IMR-90 (cell line): Measurements from ENCODE around the gene EHMT1. TPM values are rescaled to one million over a fixed set of nuclear protein-coding genes. Genes with fewer than 3 reads are reported as not detected.

ENCODE experiments used
- ATAC-seq: fragments of 200-7000 bp; cut with Tn5 transposase; 2 replicates; pipeline ENCODE4 v1.9.1; 2020; ENCODE audit warnings: low read depth, mild to moderate bottlenecking, moderate library complexity
- BruUV-seq: library from RNA; stranded (reverse); fragments of 400-500 nt; replicated peaks from 2 replicates; lab custom pipeline; 2021; lab: Mats Ljungman, UMichigan
- CTCF ChIA-PET: fragments of 300-600 bp; formaldehyde crosslinking; extraction: SDS; loops from one replicate; lab custom pipeline; 2021; ENCODE audit warnings: antibody characterized with exemption; lab: Yijun Ruan, JAX
- POLR2A ChIA-PET: fragments of 300-600 bp; sonication (Branson Sonifier 250); formaldehyde crosslinking; loops from one replicate; lab custom pipeline; 2022; ENCODE audit warnings: antibody characterized with exemption; ENCODE audit not compliant: unreplicated experiment; lab: Charles Lee
- DNase-seq: peaks from one replicate; pipeline ENCODE4 v3.0.0; 2013
- H2AFZ ChIP-seq: replicated peaks from 2 replicates; pipeline ENCODE3; 2013; ENCODE audit warnings: low read length, mild to moderate bottlenecking; ENCODE audit not compliant: poor library complexity
- H2AK5ac ChIP-seq: 2 replicates; pipeline ENCODE4 v1.6.1; 2013; ENCODE audit warnings: low read depth, low read length, inconsistent platforms
- H2AK9ac ChIP-seq: replicated peaks from 2 replicates; pipeline ENCODE3; 2013; ENCODE audit warnings: mild to moderate bottlenecking, low read depth, low read length, moderate library complexity; ENCODE audit not compliant: poor library complexity
- H2BK120ac ChIP-seq: 2 replicates; pipeline ENCODE4 v1.6.1; 2013; ENCODE audit warnings: low read depth, low read length, inconsistent platforms
- H2BK15ac ChIP-seq: 3 replicates; pipeline ENCODE4 v1.6.1; 2013; ENCODE audit warnings: low read depth, low read length, inconsistent platforms
- H2BK20ac ChIP-seq: 2 replicates; pipeline ENCODE4 v1.6.1; 2013; ENCODE audit warnings: low read depth, mild to moderate bottlenecking, inconsistent platforms, low read length, moderate library complexity
- H2BK5ac ChIP-seq: 2 replicates; pipeline ENCODE4 v1.6.1; 2013; ENCODE audit warnings: mild to moderate bottlenecking, low read depth, low read length, inconsistent platforms; ENCODE audit not compliant: poor library complexity, severe bottlenecking
- H3K14ac ChIP-seq: replicated peaks from 2 replicates; pipeline ENCODE4 v1.6.1; 2013; ENCODE audit warnings: low read depth, low read length, inconsistent platforms
- H3K18ac ChIP-seq: 2 replicates; pipeline ENCODE4 v1.6.1; 2013; ENCODE audit warnings: low read depth, low read length, control low read depth
- H3K23ac ChIP-seq: 2 replicates; pipeline ENCODE4 v1.6.1; 2013; ENCODE audit warnings: low read depth, low read length, inconsistent platforms
- H3K27ac ChIP-seq: 2 replicates; pipeline ENCODE4 v1.5.1; 2013; ENCODE audit warnings: mild to moderate bottlenecking, control low read depth, low read length; ENCODE audit not compliant: insufficient read depth
- H3K27me3 ChIP-seq: 2 replicates; pipeline ENCODE4 v1.6.1; 2013; ENCODE audit warnings: low read length; ENCODE audit not compliant: control insufficient read depth, insufficient read depth
- H3K36me3 ChIP-seq: 2 replicates; pipeline ENCODE4 v1.6.1; 2013; ENCODE audit warnings: low read length, mixed read lengths; ENCODE audit not compliant: control insufficient read depth, insufficient read depth
- H3K4ac ChIP-seq: 2 replicates; pipeline ENCODE4 v1.6.1; 2013; ENCODE audit warnings: low read depth, low read length, inconsistent platforms
- H3K4me1 ChIP-seq: 2 replicates; pipeline ENCODE4 v1.6.1; 2013; ENCODE audit warnings: low read length, mixed read lengths; ENCODE audit not compliant: control insufficient read depth, insufficient read depth
- H3K4me2 ChIP-seq: 2 replicates; pipeline ENCODE4 v1.6.1; 2013; ENCODE audit warnings: low read depth, mild to moderate bottlenecking, control low read depth, low read length, moderate library complexity
- H3K4me3 ChIP-seq: 2 replicates; pipeline ENCODE4 v1.5.1; 2013; ENCODE audit warnings: low read depth, mild to moderate bottlenecking, control low read depth, low read length, moderate library complexity; ENCODE audit not compliant: insufficient read depth
- H3K56ac ChIP-seq: 2 replicates; pipeline ENCODE4 v1.6.1; 2013; ENCODE audit warnings: low read length, inconsistent platforms; ENCODE audit not compliant: insufficient read depth; ENCODE audit errors: extremely low read depth
- H3K79me1 ChIP-seq, 2 experiments: 2 replicates each; pipeline ENCODE4 v1.6.1; 2013; ENCODE audit warnings: low read length in 2 of 2, inconsistent platforms in 1 of 2, low read depth in 1 of 2
- H3K9ac ChIP-seq: 2 replicates; pipeline ENCODE4 v1.6.1; 2013; ENCODE audit warnings: low read depth, low read length, control low read depth
- H3K9me1 ChIP-seq: 2 replicates; pipeline ENCODE4 v1.6.1; 2013; ENCODE audit warnings: low read length, inconsistent platforms; ENCODE audit not compliant: insufficient read depth
- H3K9me3 ChIP-seq: 2 replicates; pipeline ENCODE4 v1.6.1; 2013; ENCODE audit warnings: low read length; ENCODE audit not compliant: control insufficient read depth, insufficient read depth
- H4K20me1 ChIP-seq: 2 replicates; pipeline ENCODE4 v1.6.1; 2013; ENCODE audit warnings: low read length, inconsistent platforms; ENCODE audit not compliant: insufficient read depth
- H4K5ac ChIP-seq: 2 replicates; pipeline ENCODE4 v1.6.1; 2013; ENCODE audit warnings: mild to moderate bottlenecking, low read depth, low read length, control low read depth
- H4K8ac ChIP-seq, 2 experiments: 2 replicates each; pipeline ENCODE4 v1.6.1; 2013; ENCODE audit warnings: low read depth in 2 of 2, low read length in 2 of 2, control low read depth in 1 of 2, inconsistent platforms in 1 of 2
- H4K91ac ChIP-seq: 2 replicates; pipeline ENCODE4 v1.6.1; 2013; ENCODE audit warnings: low read depth, low read length, inconsistent platforms; ENCODE audit not compliant: insufficient read depth
- CEBPB ChIP-seq: IDR thresholded peaks from 2 replicates; pipeline ENCODE4 v1.6.1; 2012; ENCODE audit warnings: low read depth, low read length, improper control_type of control experiment
- SMC3 ChIP-seq: fragments of 150-350 bp; IDR thresholded peaks from 2 replicates; pipeline ENCODE4 v1.6.1; 2016; ENCODE audit warnings: low read depth, mild to moderate bottlenecking, antibody characterized with exemption, low read length, moderate library complexity
- WGBS, 2 experiments: methylation state at CpG; one replicate each; pipeline versions ENCODE4 v1.1.5 to v1.1.7; 2013; ENCODE audit warnings: missing lambda C conversion rate in 2 of 2; ENCODE audit not compliant: insufficient read length in 1 of 2; ENCODE audit errors: extremely low coverage in 2 of 2; 5-methylcytosine and 5-hydroxymethylcytosine counted together
- dilution Hi-C: fragments of 300-500 bp; cut with HindIII; formaldehyde crosslinking; loops from one replicate; pipeline ENCODE4 v1.14.3; 2018; ENCODE audit warnings: low sequenced_read_pairs; ENCODE audit not compliant: unreplicated experiment
- in situ Hi-C: fragments of 300-500 bp; cut with MboI; formaldehyde crosslinking; loops from 3 replicates; pipeline ENCODE4 v1.14.3; 2019; ENCODE audit warnings: low sequenced_read_pairs, inconsistent platforms, mixed read lengths
- intact Hi-C: fragments of 100-400 bp; cut with micrococcal nuclease; formaldehyde crosslinking; loops from 2 replicates; pipeline ENCODE4 v1.10.0; 2022
- polyA plus RNA-seq, 3 experiments: library from polyadenylated mRNA; depleted of rRNA; stranded (reverse); fragments of >200 nt; gene quantifications; 2 replicates each; pipeline ENCODE4 v1.2.3, GENCODE V29; 2012; ENCODE audit warnings: low replicate concordance in 1 of 3
- total RNA-seq: library from RNA; depleted of rRNA; stranded (reverse); fragments of >200 nt; gene quantifications from 2 replicates; pipeline ENCODE4 v1.2.3, GENCODE V29; 2012

EHMT1 gene
- total and polyA plus RNA-seq, 2 of the 4 experiments (the other 2 are of a cell fraction): 32.8 to 35.1 TPM

DNA sequence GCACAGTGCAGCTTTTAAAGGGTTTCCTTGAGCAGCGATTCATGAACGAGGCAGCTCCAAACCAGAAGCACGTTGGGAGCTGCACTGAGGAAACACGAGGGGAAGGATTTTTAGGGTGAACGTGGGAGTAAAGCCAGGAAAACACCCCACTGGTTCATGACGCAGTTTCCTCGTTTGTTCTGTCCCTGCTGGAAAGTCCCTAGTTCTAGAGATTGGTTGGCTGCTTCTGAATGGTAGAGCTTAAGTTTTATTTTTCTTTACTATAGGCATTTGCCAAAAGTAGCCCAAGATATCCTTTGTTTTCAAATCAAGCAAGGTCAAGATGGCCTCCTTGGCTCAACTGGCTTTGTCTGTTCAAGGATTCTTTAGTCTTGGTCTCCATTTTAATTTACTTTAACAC is 142.2 kb downstream of the EHMT1 start:
- Histone ChIP-seq H3K23ac (no peak overlapping the region), H3K27ac (no peak overlapping the region), H2AFZ (no peak overlapping the region), H3K18ac (no peak overlapping the region), H2BK15ac (no peak overlapping the region), H4K5ac (no peak overlapping the region), H4K20me1 (0 out of 2 replicates have a peak, but pooled peaks cover 3% of the 10 kb centered on the region), H3K9me1 (peaks cover 23% of the 10 kb centered on the region), H3K36me3 (peaks cover 50% of the 10 kb centered on the region), H4K8ac (no peak overlapping the region), H2BK5ac (no peak overlapping the region), H2BK20ac (no peak overlapping the region), H3K9me3 (no peaks in the 10 kb centered on the region), H4K91ac (no peak overlapping the region), H3K9ac (no peak overlapping the region), H2AK5ac (no peak overlapping the region), H3K56ac (no peak overlapping the region), H3K4ac (no peak overlapping the region), H2AK9ac (no peak overlapping the region), H3K4me1 (peaks cover 6% of the 10 kb centered on the region), H3K4me2 (no peak overlapping the region), H3K27me3 (no peaks in the 10 kb centered on the region), H3K79me1 (peaks cover 17 to 70% of the 10 kb centered on the region in 2 experiments), H3K14ac (no peak overlapping the region), H3K4me3 (no peak overlapping the region), H2BK120ac (no peak overlapping the region)
- POLR2A ChIA-PET: no interaction called here
- ATAC-seq: no peak
- dilution Hi-C loops (no loop called here), intact Hi-C loops (no loop called here), in situ Hi-C loops (no loop called here)
- TF ChIP-seq CEBPB (no peak), SMC3 (no peak)
- no CpG with 5 or more reads among the region's 7 CpGs for WGBS, 2 experiments
- no peak for DNase-seq
- CTCF ChIA-PET: no interaction called here
- no TSS peak for BruUV-seq
